Smooth muscle cell (in vitro differentiated cells): ENCODE measurements around the gene DLGAP5. TPM values are rescaled to one million over a fixed set of nuclear protein-coding genes. Genes with fewer than 3 reads are reported as not detected.
A peak's percentile ranks its signal among the peaks of the same experiment; 100 is the strongest.

ENCODE experiments used
- DNase-seq: peaks from one replicate; lab custom pipeline; 2025; ENCODE audit not compliant: unreplicated experiment; lab: John Stamatoyannopoulos, UW
- H2AFZ ChIP-seq: fragments of 200-600 bp; sonication (generic); 2 replicates; pipeline ENCODE4 v1.6.0; 2016; ENCODE audit warnings: antibody characterized with exemption, low read depth, mild to moderate bottlenecking
- H3F3A ChIP-seq: fragments of 200-600 bp; sonication (generic); 2 replicates; pipeline ENCODE4 v1.6.0; 2017; ENCODE audit warnings: antibody characterized with exemption, low read depth
- H3K27ac ChIP-seq: fragments of 200-600 bp; sonication (generic); 2 replicates; pipeline ENCODE4 v1.5.1; 2016; ENCODE audit warnings: low read depth, mild to moderate bottlenecking
- H3K27me3 ChIP-seq: fragments of 200-600 bp; sonication (generic); 2 replicates; pipeline ENCODE4 v1.6.1; 2016; ENCODE audit warnings: low read depth, mild to moderate bottlenecking
- H3K36me3 ChIP-seq: fragments of 200-600 bp; sonication (generic); 2 replicates; pipeline ENCODE4 v1.5.1; 2016; ENCODE audit warnings: low read depth
- H3K4me1 ChIP-seq: fragments of 200-600 bp; sonication (generic); 2 replicates; pipeline ENCODE4 v1.5.1; 2016; ENCODE audit warnings: low read depth
- H3K4me2 ChIP-seq: fragments of 200-600 bp; sonication (generic); 2 replicates; pipeline ENCODE4 v1.6.0; 2016; ENCODE audit warnings: mild to moderate bottlenecking
- H3K4me3 ChIP-seq: fragments of 200-600 bp; sonication (generic); 2 replicates; pipeline ENCODE4 v1.5.1; 2016; ENCODE audit warnings: mild to moderate bottlenecking
- H3K79me2 ChIP-seq: fragments of 200-600 bp; sonication (generic); 2 replicates; pipeline ENCODE4 v1.6.0; 2016; ENCODE audit warnings: low read depth, mild to moderate bottlenecking
- H3K9ac ChIP-seq: fragments of 200-600 bp; sonication (generic); 2 replicates; pipeline ENCODE4 v1.6.0; 2016; ENCODE audit warnings: low read depth
- H3K9me3 ChIP-seq: fragments of 200-600 bp; sonication (generic); replicated peaks from 2 replicates; pipeline ENCODE4 v1.5.1; 2016; ENCODE audit warnings: low read depth
- H4K20me1 ChIP-seq: fragments of 200-600 bp; sonication (generic); 2 replicates; pipeline ENCODE4 v1.6.0; 2016; ENCODE audit warnings: low read depth
- WGBS: methylation state at CpG from one replicate; pipeline ENCODE4 v1.1.7; 2016; ENCODE audit warnings: low lambda C conversion rate; 5-methylcytosine and 5-hydroxymethylcytosine counted together
- polyA plus RNA-seq: library from polyadenylated mRNA; unstranded; fragments of >200 nt; fragmentation: Nextera tagmentation; extraction: Ambion mirVana; gene quantifications from 2 replicates; pipeline ENCODE4 v1.2.1, GENCODE V29; 2016
- total RNA-seq: library from RNA; depleted of rRNA; stranded (reverse); fragments of >200 nt; gene quantifications from 2 replicates; pipeline ENCODE4 v1.2.3, GENCODE V29; 2014
- TF ChIP-seq, protein P1 (sequence below): fragments of 200-600 bp; sonication (generic); IDR thresholded peaks from 2 replicates; pipeline ENCODE4 v1.5.1; 2017; ENCODE audit warnings: borderline replicate concordance, mild to moderate bottlenecking, antibody characterized with exemption; ENCODE audit not compliant: insufficient read depth, poor library complexity, severe bottlenecking

Gene DLGAP5
- total and polyA plus RNA-seq, 2 experiments from 2014 or later: 7.5 to 8.0 TPM

DNA sequence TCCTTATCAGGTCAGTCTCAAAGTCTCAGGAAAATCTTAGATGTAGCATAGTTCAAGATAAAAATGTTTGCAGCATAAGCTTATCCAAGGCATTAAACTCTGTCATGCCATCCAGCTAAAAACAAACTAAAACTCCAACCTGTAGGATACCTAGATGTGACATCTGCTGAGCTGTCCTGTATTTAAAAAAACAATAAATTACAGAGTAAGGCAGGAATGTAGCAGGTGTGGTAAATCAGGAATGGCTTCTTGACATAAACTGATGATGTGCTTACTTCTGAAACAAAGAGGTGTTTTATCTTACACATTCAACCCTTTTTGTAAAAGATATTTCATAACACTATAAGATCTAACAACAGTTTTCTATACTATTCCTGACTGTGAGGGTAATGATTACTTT, 30.6 kb upstream of the DLGAP5 start:
- no peaks in the 10 kb centered on the region for H3F3A ChIP-seq
- H3K36me3 ChIP-seq: no peaks in the 10 kb centered on the region
- peaks cover 10% of the 10 kb centered on the region for H3K9me3 ChIP-seq
- no peaks in the 10 kb centered on the region for H3K79me2 ChIP-seq
- DNase-seq: no peak
- TF ChIP-seq, protein P1, sequence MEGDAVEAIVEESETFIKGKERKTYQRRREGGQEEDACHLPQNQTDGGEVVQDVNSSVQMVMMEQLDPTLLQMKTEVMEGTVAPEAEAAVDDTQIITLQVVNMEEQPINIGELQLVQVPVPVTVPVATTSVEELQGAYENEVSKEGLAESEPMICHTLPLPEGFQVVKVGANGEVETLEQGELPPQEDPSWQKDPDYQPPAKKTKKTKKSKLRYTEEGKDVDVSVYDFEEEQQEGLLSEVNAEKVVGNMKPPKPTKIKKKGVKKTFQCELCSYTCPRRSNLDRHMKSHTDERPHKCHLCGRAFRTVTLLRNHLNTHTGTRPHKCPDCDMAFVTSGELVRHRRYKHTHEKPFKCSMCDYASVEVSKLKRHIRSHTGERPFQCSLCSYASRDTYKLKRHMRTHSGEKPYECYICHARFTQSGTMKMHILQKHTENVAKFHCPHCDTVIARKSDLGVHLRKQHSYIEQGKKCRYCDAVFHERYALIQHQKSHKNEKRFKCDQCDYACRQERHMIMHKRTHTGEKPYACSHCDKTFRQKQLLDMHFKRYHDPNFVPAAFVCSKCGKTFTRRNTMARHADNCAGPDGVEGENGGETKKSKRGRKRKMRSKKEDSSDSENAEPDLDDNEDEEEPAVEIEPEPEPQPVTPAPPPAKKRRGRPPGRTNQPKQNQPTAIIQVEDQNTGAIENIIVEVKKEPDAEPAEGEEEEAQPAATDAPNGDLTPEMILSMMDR: no peak
- H3K4me2 ChIP-seq: peak overlapping the region; percentile 32
- H3K9ac ChIP-seq: peak overlapping the region; percentile 28
- peak overlapping the region; percentile 74 for H3K27ac ChIP-seq
- no peak overlapping the region for H2AFZ ChIP-seq
- no peak overlapping the region for H3K4me3 ChIP-seq
- H3K27me3 ChIP-seq: no peaks in the 10 kb centered on the region
- H4K20me1 ChIP-seq: no peaks in the 10 kb centered on the region
- H3K4me1 ChIP-seq: peaks cover 4% of the 10 kb centered on the region

DNA sequence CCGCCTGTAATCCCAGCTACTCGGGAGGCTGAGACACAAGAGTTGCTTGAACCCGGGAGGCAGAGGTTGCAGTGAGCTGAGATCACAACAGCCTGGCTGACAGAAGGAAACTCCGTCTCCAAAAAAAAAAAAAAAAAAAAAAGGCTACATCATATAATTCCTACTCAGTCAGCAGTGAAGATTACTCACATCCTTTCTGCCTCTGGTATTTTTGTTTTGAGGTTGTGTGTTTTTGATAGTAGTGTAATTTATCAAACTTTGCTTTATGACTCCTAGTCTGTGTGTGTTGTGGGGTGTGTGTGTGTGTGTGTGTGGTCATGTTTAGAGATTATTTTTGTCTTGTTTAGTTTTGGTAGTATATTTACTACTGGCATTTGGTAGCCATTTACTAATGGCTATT, 29.8 kb upstream of the DLGAP5 start:
- Histone ChIP-seq H3F3A (no peaks in the 10 kb centered on the region), H3K4me2 (peak overlapping the region; percentile 32), H3K36me3 (no peaks in the 10 kb centered on the region), H3K9ac (peak overlapping the region; percentile 16), H3K79me2 (no peaks in the 10 kb centered on the region), H3K4me1 (peaks cover 4% of the 10 kb centered on the region), H3K27me3 (no peaks in the 10 kb centered on the region), H4K20me1 (no peaks in the 10 kb centered on the region), H3K9me3 (peaks cover 7% of the 10 kb centered on the region), H3K27ac (peak overlapping the region; percentile 74), H3K4me3 (no peak overlapping the region), H2AFZ (peak overlapping the region; percentile 23)
- no peak for DNase-seq
- 76% methylated on average over 3 of the region's 4 CpGs for WGBS
- TF ChIP-seq, protein P1: no peak

DNA sequence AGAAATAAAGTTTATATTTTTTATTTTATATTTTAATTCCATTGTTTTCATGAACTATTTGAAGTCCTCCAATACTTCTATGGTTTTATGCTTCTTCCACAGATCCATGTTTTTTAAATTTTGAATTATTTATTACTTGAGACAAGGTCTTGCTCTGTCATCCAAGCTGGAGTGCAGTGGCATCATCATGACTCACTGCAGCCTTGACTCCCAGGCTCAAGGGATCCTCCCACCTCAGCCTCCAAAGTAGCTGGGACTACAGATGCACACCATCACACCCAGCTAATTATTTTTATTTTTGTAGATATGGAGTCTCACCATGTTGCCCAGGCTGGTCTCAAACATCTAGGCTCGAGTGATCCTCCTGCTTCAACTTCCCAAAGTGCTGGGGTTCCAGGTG, 28.8 kb upstream of the DLGAP5 start:
- no peak overlapping the region for H3K9ac ChIP-seq
- no peak overlapping the region for H3K4me2 ChIP-seq
- H3F3A ChIP-seq: no peaks in the 10 kb centered on the region
- 91% methylated on average over 1 of the region's 1 CpG for WGBS
- peaks cover 4% of the 10 kb centered on the region for H3K4me1 ChIP-seq
- no peaks in the 10 kb centered on the region for H3K36me3 ChIP-seq
- TF ChIP-seq, protein P1: no peak
- H2AFZ ChIP-seq: no peak overlapping the region
- H3K9me3 ChIP-seq: no peaks in the 10 kb centered on the region
- no peak overlapping the region for H3K27ac ChIP-seq
- no peak for DNase-seq
- H3K27me3 ChIP-seq: no peaks in the 10 kb centered on the region
- H3K79me2 ChIP-seq: no peaks in the 10 kb centered on the region
- H4K20me1 ChIP-seq: no peaks in the 10 kb centered on the region
- no peak overlapping the region for H3K4me3 ChIP-seq

DNA sequence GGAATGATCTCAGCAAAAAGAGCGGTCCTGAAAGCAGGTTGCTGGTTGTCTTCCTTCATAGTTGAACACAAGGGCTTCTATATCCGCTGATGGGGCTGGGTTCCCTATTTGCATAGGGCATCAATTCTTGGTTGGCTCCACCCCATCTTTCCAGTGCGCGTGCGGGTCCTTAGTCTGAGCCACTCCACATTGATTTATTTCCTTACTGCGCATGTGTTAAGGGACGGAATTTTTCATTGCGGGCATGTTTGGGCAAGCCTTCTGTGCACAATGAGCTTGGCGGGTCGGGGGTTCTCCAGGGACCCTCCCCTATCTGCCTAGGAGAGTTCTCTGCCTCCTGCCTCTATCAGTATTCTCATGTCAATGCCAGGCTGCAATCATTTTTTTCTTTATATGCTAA, 21.2 kb upstream of the DLGAP5 start:
- H3K27me3 ChIP-seq: no peaks in the 10 kb centered on the region
- H3K4me1 ChIP-seq: no peaks in the 10 kb centered on the region
- H3K36me3 ChIP-seq: no peaks in the 10 kb centered on the region
- H4K20me1 ChIP-seq: no peaks in the 10 kb centered on the region
- no peaks in the 10 kb centered on the region for H3K9me3 ChIP-seq
- 75% methylated on average over 10 of the region's 10 CpGs for WGBS
- DNase-seq: no peak
- no peak overlapping the region for H3K4me3 ChIP-seq
- no peaks in the 10 kb centered on the region for H3K79me2 ChIP-seq
- H2AFZ ChIP-seq: peak overlapping the region; percentile 78
- H3K27ac ChIP-seq: no peak overlapping the region
- H3K4me2 ChIP-seq: no peak overlapping the region
- TF ChIP-seq, protein P1: no peak
- no peak overlapping the region for H3K9ac ChIP-seq
- H3F3A ChIP-seq: no peaks in the 10 kb centered on the region
